B cell (primary cell): ENCODE results near the gene TULP1. TPM values are rescaled to one million over a fixed set of nuclear protein-coding genes. Genes with fewer than 3 reads are reported as not detected.
"Not testable (repeated sequence)": the region's sequence is repeated elsewhere in the genome, so short reads cannot be mapped to it uniquely, and the experiment has no call there.

Experiments used
- ATAC-seq: fragments of 200-7000 bp; cut with Tn5 transposase; one replicate; pipeline ENCODE4 v1.10.0; 2021; ENCODE audit warnings: low read depth, mild to moderate bottlenecking, moderate number of reproducible peaks, moderate library complexity
- CTCF ChIA-PET: fragments of 350-600 bp; sonication (Branson Sonifier 250); formaldehyde crosslinking; loops from one replicate; lab custom pipeline; 2021; ENCODE audit warnings: antibody characterized with exemption, inconsistent platforms; lab: Charles Lee
- POLR2A ChIA-PET: fragments of 350-600 bp; sonication (Branson Sonifier 250); formaldehyde crosslinking; loops from one replicate; lab custom pipeline; 2021; ENCODE audit warnings: antibody characterized with exemption; lab: Charles Lee
- DNase-seq: peaks from one replicate; pipeline ENCODE4 v3.0.0; 2013
- H2AFZ ChIP-seq: 2 replicates; pipeline ENCODE4 v1.6.1; 2012; ENCODE audit warnings: mild to moderate bottlenecking, low read depth, low read length; ENCODE audit not compliant: insufficient read depth, poor library complexity, severe bottlenecking
- H3K27ac ChIP-seq, 2 donors: 1 replicate in 1 of 2; 2 replicates in 1 of 2; pipeline ENCODE4 v1.5.1; 2012 to 2013; ENCODE audit warnings: low read length in 2 of 2, mild to moderate bottlenecking in 2 of 2, moderate library complexity in 1 of 2
- H3K27me3 ChIP-seq, 4 experiments: fragments of 200-600 bp in 1 of 4; sonication (generic) in 1 of 4; replicated peaks in 1 of 4; 1 replicate in 2 of 4; 2 replicates in 2 of 4; pipeline versions ENCODE4 v1.6.1 to v1.7.0; 2013 to 2016; ENCODE audit warnings: low read length in 3 of 4, mild to moderate bottlenecking in 2 of 4, mixed read lengths in 1 of 4, moderate library complexity in 1 of 4; ENCODE audit not compliant: insufficient read depth in 4 of 4, control insufficient read depth in 3 of 4; ENCODE audit errors: control extremely low read depth in 1 of 4
- H3K36me3 ChIP-seq, 2 experiments: replicated peaks in 1 of 2; 1 replicate in 1 of 2; 2 replicates in 1 of 2; pipeline versions ENCODE4 v1.6.1 to v1.7.1; 2013; ENCODE audit warnings: low read length in 1 of 2; ENCODE audit not compliant: insufficient read depth in 2 of 2, control insufficient read depth in 1 of 2; ENCODE audit errors: control extremely low read depth in 1 of 2, extremely low read depth in 1 of 2
- H3K4me1 ChIP-seq, 2 donors: fragments of 200-600 bp in 1 of 2; sonication (generic) in 1 of 2; 1 replicate in 1 of 2; 2 replicates in 1 of 2; pipeline versions ENCODE4 v1.5.1 to v1.6.1; 2013 to 2017; ENCODE audit warnings: low read length in 2 of 2; ENCODE audit not compliant: control insufficient read depth in 2 of 2, insufficient read depth in 2 of 2
- H3K4me2 ChIP-seq: replicated peaks from 2 replicates; pipeline ENCODE3; 2012; ENCODE audit warnings: mild to moderate bottlenecking, low read depth, low read length; ENCODE audit not compliant: poor library complexity, severe bottlenecking
- H3K4me3 ChIP-seq, 5 experiments: fragments of 200-600 bp in 1 of 5; sonication (generic) in 1 of 5; 1 replicate in 3 of 5; 2 replicates in 2 of 5; pipeline versions ENCODE4 v1.5.1 to v1.7.0; 2011 to 2016; ENCODE audit warnings: low read length in 4 of 5, mild to moderate bottlenecking in 4 of 5, low read depth in 2 of 5, control low read depth in 1 of 5, moderate library complexity in 1 of 5; ENCODE audit not compliant: insufficient read depth in 1 of 5; ENCODE audit errors: control extremely low read depth in 1 of 5, extremely low read depth in 1 of 5
- H3K79me2 ChIP-seq: fragments of 200-600 bp; sonication (generic); one replicate; pipeline ENCODE4 v1.6.0; 2016; ENCODE audit warnings: low read length; ENCODE audit not compliant: control insufficient read depth, insufficient read depth
- H3K9ac ChIP-seq: fragments of 200-600 bp; sonication (generic); 2 replicates; pipeline ENCODE4 v1.6.1; 2017; ENCODE audit warnings: mild to moderate bottlenecking, low read length, moderate library complexity
- H3K9me3 ChIP-seq, 3 donors: one replicate each; pipeline versions ENCODE4 v1.6.1 to v1.7.1; 2013; ENCODE audit warnings: low read length in 2 of 3; ENCODE audit not compliant: control insufficient read depth in 2 of 3, insufficient read depth in 1 of 3; ENCODE audit errors: control extremely low read depth in 1 of 3
- H4K20me1 ChIP-seq: 2 replicates; pipeline ENCODE4 v1.6.0; 2012; ENCODE audit warnings: mild to moderate bottlenecking, low read length; ENCODE audit not compliant: insufficient read depth, control insufficient read depth, poor library complexity, severe bottlenecking
- H3K27ac Mint-ChIP-seq: one replicate; pipeline ENCODE4 v1.8.0; 2021; ENCODE audit warnings: mixed read lengths
- H3K27me3 Mint-ChIP-seq: one replicate; pipeline ENCODE4 v1.8.0; 2021; ENCODE audit warnings: mixed read lengths
- H3K4me1 Mint-ChIP-seq: one replicate; pipeline ENCODE4 v1.8.0; 2021; ENCODE audit warnings: mixed read lengths
- H3K4me3 Mint-ChIP-seq: one replicate; pipeline ENCODE4 v1.8.0; 2021; ENCODE audit warnings: mixed read lengths
- H3K9me3 Mint-ChIP-seq: one replicate; pipeline ENCODE4 v1.8.0; 2022; ENCODE audit warnings: mixed read lengths; ENCODE audit not compliant: insufficient read depth
- CTCF ChIP-seq: fragments of 200-600 bp; IDR thresholded peaks from one replicate; pipeline ENCODE4 v1.8.0; 2022; ENCODE audit warnings: antibody characterized with exemption, mild to moderate bottlenecking
- EZH2 ChIP-seq: IDR thresholded peaks from 2 replicates; pipeline ENCODE4 v1.6.1; 2012; ENCODE audit warnings: borderline replicate concordance, low read depth, mild to moderate bottlenecking, moderate library complexity, low read length; ENCODE audit not compliant: insufficient read depth, poor library complexity, severe bottlenecking
- WGBS: methylation state at CpG from one replicate; pipeline ENCODE4 v1.1.5; 2013; ENCODE audit warnings: missing lambda C conversion rate; ENCODE audit not compliant: insufficient coverage; 5-methylcytosine and 5-hydroxymethylcytosine counted together
- intact Hi-C: fragments of 100-400 bp; cut with micrococcal nuclease; formaldehyde crosslinking; loops from one replicate; pipeline ENCODE4 v1.10.0; 2022
- polyA plus RNA-seq: library from polyadenylated mRNA; depleted of rRNA; stranded (reverse); fragments of >200 nt; gene quantifications from 2 replicates; pipeline ENCODE4 v1.2.3, GENCODE V29; 2012
- total RNA-seq, 2 donors: library from RNA; stranded (reverse); fragments of 120-200 nt in 1 of 2; gene quantifications; 1 replicate in 1 of 2; 2 replicates in 1 of 2; pipeline versions ENCODE4 v1.2.3 to v1.2.4, GENCODE V29; 2013 to 2022

The TULP1 gene
- total and polyA plus RNA-seq, 2 donors (not counting 1 experiment from before 2014, with no cell fraction given) = not detected

GRCh38 chr6:35516712-35517111, 4.0 kb upstream of the TULP1 start:
- ATAC-seq = no peak
- Mint-ChIP-seq H3K4me3 (no peak overlapping the region), H3K27me3 (peaks cover 4% of the 10 kb centered on the region), H3K9me3 (no peaks in the 10 kb centered on the region), H3K4me1 (peaks cover 2% of the 10 kb centered on the region), H3K27ac (no peak overlapping the region)
- DNase-seq = no peak
- H3K36me3 ChIP-seq = no peaks in the 10 kb centered on the region
- H3K9me3 ChIP-seq = peaks cover 0 to 5% (median 0%) of the 10 kb centered on the region in 3 donors
- H3K27me3 ChIP-seq = peaks cover 0 to 14% (median 3%) of the 10 kb centered on the region in 4 experiments
- no peak overlapping the region for H3K4me3 ChIP-seq
- H3K9ac ChIP-seq = no peak overlapping the region
- no peak overlapping the region for H2AFZ ChIP-seq
- H3K4me2 ChIP-seq = no peak overlapping the region
- TF ChIP-seq CTCF = no peak
- TF ChIP-seq EZH2 = no peak
- WGBS = 93% methylated on average over 3 of the region's 6 CpGs
- intact Hi-C loops = no loop called here
- no peaks in the 10 kb centered on the region for H3K79me2 ChIP-seq
- H3K4me1 ChIP-seq = peaks cover under 1 to 4% of the 10 kb centered on the region in 2 donors
- H4K20me1 ChIP-seq = no peaks in the 10 kb centered on the region
- no peak overlapping the region for H3K27ac ChIP-seq
- POLR2A ChIA-PET = no interaction called here
- CTCF ChIA-PET = interaction anchor here (0.7 to 0.8 kb wide), 2 partner anchors 221 to 460 kb away, joined by 3 read pairs; no protein-coding TSS in a partner anchor

GRCh38 chr6:35515939-35516338, 3.2 kb upstream of the TULP1 start:
- H3K4me1 Mint-ChIP-seq, H2AFZ ChIP-seq, ATAC-seq, H4K20me1 ChIP-seq, H3K36me3 ChIP-seq, H3K9ac ChIP-seq, H3K27ac ChIP-seq, H3K4me2 ChIP-seq, H3K9me3 Mint-ChIP-seq, H3K4me1 ChIP-seq, H3K27ac Mint-ChIP-seq, H3K27me3 Mint-ChIP-seq, POLR2A ChIA-PET, DNase-seq, H3K4me3 ChIP-seq, H3K79me2 ChIP-seq, H3K9me3 ChIP-seq, H3K4me3 Mint-ChIP-seq, intact Hi-C loops: not testable (repeated sequence)
- WGBS = 92% methylated on average over 6 of the region's 6 CpGs
- CTCF ChIA-PET = interaction anchor here (0.7 kb wide), 1 partner anchor 461 kb away, joined by 3 read pairs; no protein-coding TSS in a partner anchor
- peaks cover 0 to 20% (median 9%) of the 10 kb centered on the region in 4 experiments for H3K27me3 ChIP-seq
